KMS-11 (cell line): ENCODE results near the gene SIL1.

Experiments used
- H2AFZ ChIP-seq: fragments of 200-600 bp; sonication (generic); 2 replicates; pipeline ENCODE4 v1.6.1; 2016; ENCODE audit warnings: antibody characterized with exemption, mixed run types, low read depth
- H3K27ac ChIP-seq: fragments of 200-600 bp; sonication (generic); 2 replicates; pipeline ENCODE4 v1.6.1; 2016; ENCODE audit warnings: mild to moderate bottlenecking, mixed run types
- H3K27me3 ChIP-seq: fragments of 200-600 bp; sonication (generic); 2 replicates; pipeline ENCODE4 v1.6.1; 2017; ENCODE audit warnings: mild to moderate bottlenecking, low read depth, mixed run types, moderate library complexity; ENCODE audit not compliant: insufficient read depth
- H3K36me3 ChIP-seq: fragments of 200-600 bp; sonication (generic); 2 replicates; pipeline ENCODE4 v1.6.1; 2017; ENCODE audit warnings: mild to moderate bottlenecking, mixed run types; ENCODE audit not compliant: insufficient read depth
- H3K4me1 ChIP-seq: fragments of 200-600 bp; sonication (generic); 2 replicates; pipeline ENCODE4 v1.6.1; 2016; ENCODE audit warnings: mild to moderate bottlenecking, low read depth, mixed run types; ENCODE audit not compliant: poor library complexity, severe bottlenecking
- H3K4me2 ChIP-seq: fragments of 200-600 bp; sonication (generic); 2 replicates; pipeline ENCODE4 v1.7.0; 2016; ENCODE audit warnings: mild to moderate bottlenecking, mixed run types
- H3K4me3 ChIP-seq: fragments of 200-600 bp; sonication (generic); IDR thresholded peaks from 2 replicates; pipeline ENCODE4 v1.6.1; 2017; ENCODE audit warnings: low read depth, low read length, mixed read lengths; ENCODE audit not compliant: insufficient read depth
- H3K79me2 ChIP-seq: fragments of 200-600 bp; sonication (generic); 2 replicates; pipeline ENCODE4 v1.6.1; 2016; ENCODE audit warnings: low read depth, mixed run types; ENCODE audit not compliant: insufficient read depth
- H3K9ac ChIP-seq: fragments of 200-600 bp; sonication (generic); 2 replicates; pipeline ENCODE4 v1.6.1; 2016; ENCODE audit warnings: mild to moderate bottlenecking, mixed run types
- H4K20me1 ChIP-seq: fragments of 200-600 bp; sonication (generic); 2 replicates; pipeline ENCODE4 v1.6.1; 2016; ENCODE audit warnings: mild to moderate bottlenecking, mixed run types; ENCODE audit not compliant: insufficient read depth
- CTCF ChIP-seq: fragments of 200-600 bp; sonication (generic); conservative IDR thresholded peaks from 2 replicates; pipeline ENCODE4 v1.6.1; 2017; ENCODE audit warnings: low read depth, mild to moderate bottlenecking, antibody characterized with exemption, low read length, moderate library complexity, mixed read lengths

SIL1 gene

GRCh38 chr5:138961221-138961620 lies 236.9 kb downstream of the SIL1 start:
- Histone ChIP-seq H2AFZ (no peak overlapping the region), H3K4me1 (no peaks in the 10 kb centered on the region), H3K27ac (no peak overlapping the region), H3K4me3 (no peak overlapping the region), H4K20me1 (no peaks in the 10 kb centered on the region), H3K36me3 (no peaks in the 10 kb centered on the region), H3K27me3 (no peaks in the 10 kb centered on the region), H3K4me2 (no peak overlapping the region), H3K9ac (no peak overlapping the region), H3K79me2 (no peaks in the 10 kb centered on the region)
- no peak for TF ChIP-seq CTCF

GRCh38 chr5:138960145-138960692 lies 237.9 kb downstream of the SIL1 start:
- H3K9ac ChIP-seq = no peak overlapping the region
- no peaks in the 10 kb centered on the region for H3K27me3 ChIP-seq
- no peaks in the 10 kb centered on the region for H3K36me3 ChIP-seq
- no peak for TF ChIP-seq CTCF
- H3K4me2 ChIP-seq = no peak overlapping the region
- H2AFZ ChIP-seq = no peak overlapping the region
- H3K79me2 ChIP-seq = no peaks in the 10 kb centered on the region
- H3K4me1 ChIP-seq = peaks cover 10% of the 10 kb centered on the region
- no peaks in the 10 kb centered on the region for H4K20me1 ChIP-seq
- H3K4me3 ChIP-seq = no peak overlapping the region
- H3K27ac ChIP-seq = no peak overlapping the region

GRCh38 chr5:138956801-138957200 lies 241.4 kb downstream of the SIL1 start:
- H4K20me1 ChIP-seq = no peaks in the 10 kb centered on the region
- H3K79me2 ChIP-seq = no peaks in the 10 kb centered on the region
- H3K4me1 ChIP-seq = peaks cover 44% of the 10 kb centered on the region
- H3K27ac ChIP-seq = no peak overlapping the region
- H3K4me3 ChIP-seq = no peak overlapping the region
- H3K9ac ChIP-seq = no peak overlapping the region
- H3K36me3 ChIP-seq = no peaks in the 10 kb centered on the region
- H2AFZ ChIP-seq = no peak overlapping the region
- no peaks in the 10 kb centered on the region for H3K27me3 ChIP-seq
- no peak for TF ChIP-seq CTCF
- H3K4me2 ChIP-seq = no peak overlapping the region

GRCh38 chr5:138955671-138956295 lies 242.4 kb downstream of the SIL1 start:
- H3K9ac ChIP-seq = no peak overlapping the region
- no peak overlapping the region for H3K27ac ChIP-seq
- no peak overlapping the region for H2AFZ ChIP-seq
- peaks cover 46% of the 10 kb centered on the region for H3K4me1 ChIP-seq
- H3K4me2 ChIP-seq = no peak overlapping the region; the same call in 1 of the 2 replicates
- H3K27me3 ChIP-seq = no peaks in the 10 kb centered on the region
- no peaks in the 10 kb centered on the region for H3K36me3 ChIP-seq
- no peaks in the 10 kb centered on the region for H4K20me1 ChIP-seq
- no peak overlapping the region for H3K4me3 ChIP-seq
- no peaks in the 10 kb centered on the region for H3K79me2 ChIP-seq
- no peak for TF ChIP-seq CTCF
